HEK293 (cell line): ENCODE measurements around the gene PROSER3.
A peak's percentile ranks its signal among the peaks of the same experiment; 100 is the strongest.

Experiments
- BCL11B ChIP-seq: fragments of 450-650 bp; formaldehyde crosslinking; IDR thresholded peaks from 2 replicates; pipeline ENCODE4 v1.5.1; 2016; ENCODE audit warnings: low read depth, missing biosample characterization, missing genetic modification characterization
- IKZF3 ChIP-seq: fragments of 450-650 bp; IDR thresholded peaks from 2 replicates; pipeline ENCODE4 v1.5.0; 2018; ENCODE audit warnings: missing biosample characterization, mild to moderate bottlenecking, missing genetic modification characterization, moderate library complexity
- KLF8 ChIP-seq: fragments of 450-650 bp; formaldehyde crosslinking; IDR thresholded peaks from 2 replicates; pipeline ENCODE4 v1.5.1; 2016; ENCODE audit warnings: missing biosample characterization, missing genetic modification characterization
- SP3 ChIP-seq: fragments of 450-650 bp; formaldehyde crosslinking; IDR thresholded peaks from 2 replicates; pipeline ENCODE4 v1.5.1; 2016; ENCODE audit warnings: missing biosample characterization, missing genetic modification characterization
- ZBTB1 ChIP-seq: fragments of 450-650 bp; formaldehyde crosslinking; IDR thresholded peaks from 2 replicates; pipeline ENCODE4 v1.5.1; 2016; ENCODE audit warnings: missing biosample characterization, missing genetic modification characterization
- ZIC2 ChIP-seq: fragments of 450-650 bp; formaldehyde crosslinking; IDR thresholded peaks from 2 replicates; pipeline ENCODE4 v1.5.1; 2016; ENCODE audit warnings: missing biosample characterization, missing genetic modification characterization
- ZNF16 ChIP-seq: fragments of 450-650 bp; formaldehyde crosslinking; IDR thresholded peaks from 2 replicates; pipeline ENCODE4 v1.5.1; 2016; ENCODE audit warnings: low read depth, missing biosample characterization, missing genetic modification characterization
- ZNF184 ChIP-seq: fragments of 450-650 bp; IDR thresholded peaks from 2 replicates; pipeline ENCODE4 v1.5.1; 2018; ENCODE audit warnings: missing biosample characterization, mild to moderate bottlenecking, missing genetic modification characterization
- ZNF211 ChIP-seq: fragments of 450-650 bp; formaldehyde crosslinking; IDR thresholded peaks from 2 replicates; pipeline ENCODE4 v1.5.1; 2016; ENCODE audit warnings: low read depth, missing biosample characterization, missing genetic modification characterization
- ZNF292 ChIP-seq: fragments of 450-650 bp; formaldehyde crosslinking; IDR thresholded peaks from 2 replicates; pipeline ENCODE4 v1.5.1; 2016; ENCODE audit warnings: low read depth, missing biosample characterization, missing genetic modification characterization, borderline replicate concordance
- ZNF335 ChIP-seq: fragments of 450-650 bp; formaldehyde crosslinking; conservative IDR thresholded peaks from 2 replicates; pipeline ENCODE4 v1.5.1; 2016; ENCODE audit warnings: missing biosample characterization, missing genetic modification characterization
- ZNF354C ChIP-seq: fragments of 450-650 bp; formaldehyde crosslinking; IDR thresholded peaks from 2 replicates; pipeline ENCODE4 v1.5.1; 2016; ENCODE audit warnings: missing biosample characterization, missing genetic modification characterization, low read depth, borderline replicate concordance
- ZNF366 ChIP-seq: fragments of 450-650 bp; formaldehyde crosslinking; conservative IDR thresholded peaks from 2 replicates; pipeline ENCODE4 v1.5.1; 2016; ENCODE audit warnings: missing biosample characterization, missing genetic modification characterization
- ZNF394 ChIP-seq: fragments of 450-650 bp; formaldehyde crosslinking; IDR thresholded peaks from 2 replicates; pipeline ENCODE4 v1.5.1; 2016; ENCODE audit warnings: missing biosample characterization, missing genetic modification characterization, mild to moderate bottlenecking, moderate library complexity, borderline replicate concordance
- ZNF416 ChIP-seq: fragments of 450-650 bp; formaldehyde crosslinking; IDR thresholded peaks from 2 replicates; pipeline ENCODE4 v1.5.1; 2016; ENCODE audit warnings: missing biosample characterization, missing genetic modification characterization
- ZNF433 ChIP-seq: fragments of 450-650 bp; formaldehyde crosslinking; IDR thresholded peaks from 2 replicates; pipeline ENCODE4 v1.5.1; 2016; ENCODE audit warnings: missing biosample characterization, missing genetic modification characterization, low read depth
- ZNF514 ChIP-seq: fragments of 450-650 bp; formaldehyde crosslinking; IDR thresholded peaks from 2 replicates; pipeline ENCODE4 v1.5.1; 2016; ENCODE audit warnings: missing biosample characterization, missing genetic modification characterization
- ZNF529 ChIP-seq: fragments of 450-650 bp; formaldehyde crosslinking; IDR thresholded peaks from 2 replicates; pipeline ENCODE4 v1.5.1; 2017; ENCODE audit warnings: missing genetic modification characterization, missing biosample characterization; ENCODE audit not compliant: insufficient replicate concordance
- ZNF530 ChIP-seq: fragments of 450-650 bp; formaldehyde crosslinking; IDR thresholded peaks from 2 replicates; pipeline ENCODE4 v1.5.1; 2016; ENCODE audit warnings: low read depth, missing biosample characterization, missing genetic modification characterization
- ZNF560 ChIP-seq: fragments of 450-650 bp; formaldehyde crosslinking; IDR thresholded peaks from 2 replicates; pipeline ENCODE4 v1.5.1; 2017; ENCODE audit warnings: missing biosample characterization, missing genetic modification characterization, borderline replicate concordance
- ZNF561 ChIP-seq: fragments of 450-650 bp; IDR thresholded peaks from 2 replicates; pipeline ENCODE4 v1.5.1; 2018; ENCODE audit warnings: missing biosample characterization, missing genetic modification characterization, borderline replicate concordance
- ZNF624 ChIP-seq: fragments of 450-650 bp; formaldehyde crosslinking; IDR thresholded peaks from 2 replicates; pipeline ENCODE4 v1.5.1; 2017; ENCODE audit warnings: missing biosample characterization, missing genetic modification characterization
- ZNF747 ChIP-seq: fragments of 450-650 bp; formaldehyde crosslinking; IDR thresholded peaks from 2 replicates; pipeline ENCODE4 v1.5.1; 2016; ENCODE audit warnings: missing biosample characterization, missing genetic modification characterization
- ZNF776 ChIP-seq: fragments of 450-650 bp; formaldehyde crosslinking; IDR thresholded peaks from 2 replicates; pipeline ENCODE4 v1.5.0; 2017; ENCODE audit warnings: missing biosample characterization, missing genetic modification characterization, borderline replicate concordance
- ZSCAN23 ChIP-seq: fragments of 450-650 bp; formaldehyde crosslinking; IDR thresholded peaks from 2 replicates; pipeline ENCODE4 v1.5.1; 2016; ENCODE audit warnings: missing biosample characterization, missing genetic modification characterization
- ZSCAN30 ChIP-seq: fragments of 450-650 bp; IDR thresholded peaks from 2 replicates; pipeline ENCODE4 v1.5.1; 2018; ENCODE audit warnings: missing biosample characterization, mild to moderate bottlenecking, missing genetic modification characterization, moderate library complexity
- TF ChIP-seq, protein P1 (sequence below): fragments of 450-650 bp; formaldehyde crosslinking; IDR thresholded peaks from 2 replicates; pipeline ENCODE4 v1.5.1; 2016; ENCODE audit warnings: missing biosample characterization, missing genetic modification characterization
- TF ChIP-seq, protein P2 (sequence below): fragments of 450-650 bp; formaldehyde crosslinking; IDR thresholded peaks from 2 replicates; pipeline ENCODE4 v1.5.1; 2016; ENCODE audit warnings: missing biosample characterization, missing genetic modification characterization
- TF ChIP-seq, protein P3 (sequence below): fragments of 450-650 bp; formaldehyde crosslinking; IDR thresholded peaks from 2 replicates; pipeline ENCODE4 v1.5.1; 2016; ENCODE audit warnings: missing biosample characterization, missing genetic modification characterization, borderline replicate concordance
- TF ChIP-seq, protein P4 (sequence below): fragments of 450-650 bp; formaldehyde crosslinking; IDR thresholded peaks from 2 replicates; pipeline ENCODE4 v1.5.1; 2017; ENCODE audit warnings: missing biosample characterization, missing genetic modification characterization

Gene PROSER3

DNA sequence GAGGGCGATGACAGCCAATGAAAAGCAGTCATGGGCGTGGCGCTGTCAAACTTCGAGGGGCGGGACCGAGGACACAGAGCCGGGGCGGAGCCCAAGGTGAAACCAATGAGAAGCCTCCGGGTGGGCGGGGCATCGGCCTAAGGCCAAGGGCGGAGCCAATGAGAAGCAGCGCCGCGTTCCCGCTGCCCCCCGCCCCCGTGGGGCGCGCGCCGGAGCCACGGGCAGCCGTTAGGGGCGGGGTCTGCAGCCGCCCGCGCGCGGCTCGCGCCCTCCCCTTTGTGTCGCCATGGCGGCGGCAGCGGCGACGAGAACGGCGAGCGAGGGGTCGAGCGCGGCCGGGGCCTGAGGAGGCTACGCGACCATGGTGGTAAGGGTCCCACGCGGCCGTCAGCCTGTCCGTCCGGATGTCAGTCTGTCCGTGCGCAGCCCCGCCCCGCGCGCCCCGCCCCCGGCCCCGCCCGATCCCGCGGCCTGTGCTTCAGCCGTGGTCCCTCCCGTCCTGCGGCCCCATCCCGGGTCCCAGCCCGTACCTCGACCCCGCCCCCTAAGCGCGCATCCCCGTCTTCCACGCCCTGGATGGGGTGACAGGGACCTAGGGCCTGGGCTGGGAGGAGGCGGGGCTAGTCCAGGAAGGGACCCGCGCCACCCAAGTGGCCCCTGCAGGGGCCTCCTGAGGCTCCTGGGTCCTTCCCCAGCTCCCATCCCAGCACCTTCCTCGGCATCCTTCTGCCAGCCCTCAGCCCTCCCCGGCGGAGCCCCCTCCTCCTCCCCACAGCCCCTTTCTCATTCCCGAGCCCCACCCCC lies 17.5 kb downstream of the PROSER3 start, which contains the start of gene ARHGAP33 (continued):
- TF ChIP-seq ZNF560 (no peak), ZNF747 (tag by site-specific recombination) (no peak), ZNF16 (tag by site-specific recombination) (no peak), ZNF211 (tag by site-specific recombination) (no peak), KLF8 (tag by site-specific recombination) (peak; percentile 93), ZNF354C (tag by site-specific recombination) (no peak), ZNF292 (tag by site-specific recombination) (no peak), ZIC2 (tag by site-specific recombination) (no peak), IKZF3 (tag by site-specific recombination) (peak; percentile 51; the same call in 1 of the 2 replicates), ZNF776 (no peak), ZNF624 (no peak), ZBTB1 (tag by site-specific recombination) (no peak), BCL11B (tag by site-specific recombination) (no peak), ZSCAN23 (tag by site-specific recombination) (no peak), ZNF530 (tag by site-specific recombination) (no peak), ZNF184 (no peak), ZSCAN30 (tag by site-specific recombination) (peak; percentile 64; the same call in 1 of the 2 replicates), ZNF514 (tag by site-specific recombination) (no peak), ZNF394 (tag by site-specific recombination) (no peak), ZNF561 (tag by site-specific recombination) (peak; percentile 91; the same call in 1 of the 2 replicates), SP3 (peak; percentile 96), ZNF529 (no peak), ZNF366 (no peak), ZNF416 (tag by site-specific recombination) (no peak), ZNF335 (tag by site-specific recombination) (no peak; the same call in 1 of the 2 replicates), ZNF433 (tag by site-specific recombination) (no peak)
- TF ChIP-seq, protein P1, sequence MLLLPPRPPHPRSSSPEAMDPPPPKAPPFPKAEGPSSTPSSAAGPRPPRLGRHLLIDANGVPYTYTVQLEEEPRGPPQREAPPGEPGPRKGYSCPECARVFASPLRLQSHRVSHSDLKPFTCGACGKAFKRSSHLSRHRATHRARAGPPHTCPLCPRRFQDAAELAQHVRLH (tag by site-specific recombination) = no peak
- TF ChIP-seq, protein P2, sequence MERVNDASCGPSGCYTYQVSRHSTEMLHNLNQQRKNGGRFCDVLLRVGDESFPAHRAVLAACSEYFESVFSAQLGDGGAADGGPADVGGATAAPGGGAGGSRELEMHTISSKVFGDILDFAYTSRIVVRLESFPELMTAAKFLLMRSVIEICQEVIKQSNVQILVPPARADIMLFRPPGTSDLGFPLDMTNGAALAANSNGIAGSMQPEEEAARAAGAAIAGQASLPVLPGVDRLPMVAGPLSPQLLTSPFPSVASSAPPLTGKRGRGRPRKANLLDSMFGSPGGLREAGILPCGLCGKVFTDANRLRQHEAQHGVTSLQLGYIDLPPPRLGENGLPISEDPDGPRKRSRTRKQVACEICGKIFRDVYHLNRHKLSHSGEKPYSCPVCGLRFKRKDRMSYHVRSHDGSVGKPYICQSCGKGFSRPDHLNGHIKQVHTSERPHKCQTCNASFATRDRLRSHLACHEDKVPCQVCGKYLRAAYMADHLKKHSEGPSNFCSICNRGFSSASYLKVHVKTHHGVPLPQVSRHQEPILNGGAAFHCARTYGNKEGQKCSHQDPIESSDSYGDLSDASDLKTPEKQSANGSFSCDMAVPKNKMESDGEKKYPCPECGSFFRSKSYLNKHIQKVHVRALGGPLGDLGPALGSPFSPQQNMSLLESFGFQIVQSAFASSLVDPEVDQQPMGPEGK (tag by site-specific recombination) = peak; percentile 61
- TF ChIP-seq, protein P3, sequence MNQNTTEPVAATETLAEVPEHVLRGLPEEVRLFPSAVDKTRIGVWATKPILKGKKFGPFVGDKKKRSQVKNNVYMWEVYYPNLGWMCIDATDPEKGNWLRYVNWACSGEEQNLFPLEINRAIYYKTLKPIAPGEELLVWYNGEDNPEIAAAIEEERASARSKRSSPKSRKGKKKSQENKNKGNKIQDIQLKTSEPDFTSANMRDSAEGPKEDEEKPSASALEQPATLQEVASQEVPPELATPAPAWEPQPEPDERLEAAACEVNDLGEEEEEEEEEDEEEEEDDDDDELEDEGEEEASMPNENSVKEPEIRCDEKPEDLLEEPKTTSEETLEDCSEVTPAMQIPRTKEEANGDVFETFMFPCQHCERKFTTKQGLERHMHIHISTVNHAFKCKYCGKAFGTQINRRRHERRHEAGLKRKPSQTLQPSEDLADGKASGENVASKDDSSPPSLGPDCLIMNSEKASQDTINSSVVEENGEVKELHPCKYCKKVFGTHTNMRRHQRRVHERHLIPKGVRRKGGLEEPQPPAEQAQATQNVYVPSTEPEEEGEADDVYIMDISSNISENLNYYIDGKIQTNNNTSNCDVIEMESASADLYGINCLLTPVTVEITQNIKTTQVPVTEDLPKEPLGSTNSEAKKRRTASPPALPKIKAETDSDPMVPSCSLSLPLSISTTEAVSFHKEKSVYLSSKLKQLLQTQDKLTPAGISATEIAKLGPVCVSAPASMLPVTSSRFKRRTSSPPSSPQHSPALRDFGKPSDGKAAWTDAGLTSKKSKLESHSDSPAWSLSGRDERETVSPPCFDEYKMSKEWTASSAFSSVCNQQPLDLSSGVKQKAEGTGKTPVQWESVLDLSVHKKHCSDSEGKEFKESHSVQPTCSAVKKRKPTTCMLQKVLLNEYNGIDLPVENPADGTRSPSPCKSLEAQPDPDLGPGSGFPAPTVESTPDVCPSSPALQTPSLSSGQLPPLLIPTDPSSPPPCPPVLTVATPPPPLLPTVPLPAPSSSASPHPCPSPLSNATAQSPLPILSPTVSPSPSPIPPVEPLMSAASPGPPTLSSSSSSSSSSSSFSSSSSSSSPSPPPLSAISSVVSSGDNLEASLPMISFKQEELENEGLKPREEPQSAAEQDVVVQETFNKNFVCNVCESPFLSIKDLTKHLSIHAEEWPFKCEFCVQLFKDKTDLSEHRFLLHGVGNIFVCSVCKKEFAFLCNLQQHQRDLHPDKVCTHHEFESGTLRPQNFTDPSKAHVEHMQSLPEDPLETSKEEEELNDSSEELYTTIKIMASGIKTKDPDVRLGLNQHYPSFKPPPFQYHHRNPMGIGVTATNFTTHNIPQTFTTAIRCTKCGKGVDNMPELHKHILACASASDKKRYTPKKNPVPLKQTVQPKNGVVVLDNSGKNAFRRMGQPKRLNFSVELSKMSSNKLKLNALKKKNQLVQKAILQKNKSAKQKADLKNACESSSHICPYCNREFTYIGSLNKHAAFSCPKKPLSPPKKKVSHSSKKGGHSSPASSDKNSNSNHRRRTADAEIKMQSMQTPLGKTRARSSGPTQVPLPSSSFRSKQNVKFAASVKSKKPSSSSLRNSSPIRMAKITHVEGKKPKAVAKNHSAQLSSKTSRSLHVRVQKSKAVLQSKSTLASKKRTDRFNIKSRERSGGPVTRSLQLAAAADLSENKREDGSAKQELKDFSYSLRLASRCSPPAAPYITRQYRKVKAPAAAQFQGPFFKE (tag by site-specific recombination) = no peak
- TF ChIP-seq, protein P4, sequence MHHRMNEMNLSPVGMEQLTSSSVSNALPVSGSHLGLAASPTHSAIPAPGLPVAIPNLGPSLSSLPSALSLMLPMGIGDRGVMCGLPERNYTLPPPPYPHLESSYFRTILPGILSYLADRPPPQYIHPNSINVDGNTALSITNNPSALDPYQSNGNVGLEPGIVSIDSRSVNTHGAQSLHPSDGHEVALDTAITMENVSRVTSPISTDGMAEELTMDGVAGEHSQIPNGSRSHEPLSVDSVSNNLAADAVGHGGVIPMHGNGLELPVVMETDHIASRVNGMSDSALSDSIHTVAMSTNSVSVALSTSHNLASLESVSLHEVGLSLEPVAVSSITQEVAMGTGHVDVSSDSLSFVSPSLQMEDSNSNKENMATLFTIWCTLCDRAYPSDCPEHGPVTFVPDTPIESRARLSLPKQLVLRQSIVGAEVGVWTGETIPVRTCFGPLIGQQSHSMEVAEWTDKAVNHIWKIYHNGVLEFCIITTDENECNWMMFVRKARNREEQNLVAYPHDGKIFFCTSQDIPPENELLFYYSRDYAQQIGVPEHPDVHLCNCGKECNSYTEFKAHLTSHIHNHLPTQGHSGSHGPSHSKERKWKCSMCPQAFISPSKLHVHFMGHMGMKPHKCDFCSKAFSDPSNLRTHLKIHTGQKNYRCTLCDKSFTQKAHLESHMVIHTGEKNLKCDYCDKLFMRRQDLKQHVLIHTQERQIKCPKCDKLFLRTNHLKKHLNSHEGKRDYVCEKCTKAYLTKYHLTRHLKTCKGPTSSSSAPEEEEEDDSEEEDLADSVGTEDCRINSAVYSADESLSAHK (tag by site-specific recombination) = no peak
